ENCODE measurements around the gene LTA.

The LTA gene

GRCh38 chr6:31579546-31580437 lies 7.7 kb downstream of the LTA start:
- ChIA-PET POLR2A (interaction anchor here (0.9 to 2.1 kb wide), 7 partner anchors 10 to 251 kb away, joined by 3 to 7 read pairs (median 4); partner anchors contain the start of genes DDX39B and HSPA1B), CTCF (interaction anchor here (0.6 to 18.7 kb wide), 23 partner anchors 9 to 1258 kb away, joined by 3 to 518 read pairs (median 5); partner anchors contain the start of genes ATP6V1G2, LTA, MICA and NCR3)
- Histone ChIP-seq H3K36me3 (ENCODE audit: control insufficient read depth in 2 of 2, insufficient read depth in 1 of 2, low read length in 2 of 2) (no peaks in the 10 kb centered on the region), H3K4me1 (ENCODE audit: control insufficient read depth, insufficient read depth, low read length) (peaks cover 4% of the 10 kb centered on the region; the same call in 1 of the 2 replicates), H3K4me3 (ENCODE audit: low read depth, low read length) (no peak overlapping the region), H3K27ac (ENCODE audit: extremely low read depth, low read depth, low read length) (no peak overlapping the region), H3K9me3 (ENCODE audit: control insufficient read depth, insufficient read depth, low read depth, low read length) (no peaks in the 10 kb centered on the region)
- TF ChIP-seq PRDM10 (tag by site-specific recombination; IDR thresholded peaks at IDR 0.05), result peak; percentile 35; the same call in 1 of the 2 replicates
- 0 out of 2 replicates have a peak, but pooled peaks have one; percentile 12 for TF ChIP-seq ZBTB8A (tag by site-specific recombination; IDR thresholded peaks at IDR 0.05)
- TF ChIP-seq GLI4 (tag by site-specific recombination; IDR thresholded peaks at IDR 0.05), result no peak
- no peak for TF ChIP-seq ZNF654 (tag by site-specific recombination; IDR thresholded peaks at IDR 0.05; ENCODE audit: low read depth)

- H3K4me1 ChIP-seq (ENCODE audit: control insufficient read depth, insufficient read depth, low read length), result peaks cover 4% of the 10 kb centered on the region; the same call in 1 of the 2 replicates
- CTCF ChIA-PET, result interaction anchor here (0.6 to 18.7 kb wide), 25 partner anchors 9 to 1434 kb away, joined by 3 to 518 read pairs (median 4); partner anchors contain the start of genes ATP6V1G2, LTA, MICA and NCR3
These were observed 8.3 kb downstream of the LTA start for GRCh38 chr6:31580438-31580740.

GRCh38 chr6:31580807-31581433 lies 8.8 kb downstream of the LTA start:
- peak overlapping the region; percentile 34; the same call in 1 of the 2 replicates for H3K27ac ChIP-seq (ENCODE audit: extremely low read depth, low read depth, low read length)
- CTCF ChIA-PET, result interaction anchor here (0.6 to 18.7 kb wide), 30 partner anchors 8 to 1434 kb away, joined by 3 to 518 read pairs (median 4); partner anchors contain the start of genes AIF1, ATP6V1G2, LTA and MICA
- peak overlapping the region; percentile 44 for H3K4me3 ChIP-seq (ENCODE audit: low read depth, low read length)
- POLR2A ChIA-PET, result interaction anchor here (0.6 to 2.1 kb wide), 9 partner anchors 12 to 250 kb away, joined by 3 to 7 read pairs (median 4); partner anchors contain the start of genes DDX39B, HSPA1B, NCR3 and PRRC2A
- no peaks in the 10 kb centered on the region for H3K36me3 ChIP-seq (ENCODE audit: control insufficient read depth in 2 of 2, insufficient read depth in 1 of 2, low read length in 2 of 2)
- H3K4me1 ChIP-seq (ENCODE audit: control insufficient read depth, insufficient read depth, low read length), result peaks cover 4% of the 10 kb centered on the region; the same call in 1 of the 2 replicates
- no peaks in the 10 kb centered on the region for H3K9me3 ChIP-seq (ENCODE audit: control insufficient read depth, insufficient read depth, low read depth, low read length)
- TF ChIP-seq ZNF148 (tag by site-specific recombination; IDR thresholded peaks at IDR 0.05; ENCODE audit: borderline replicate concordance) (no peak), ZNF221 (tag by site-specific recombination; IDR thresholded peaks at IDR 0.05; ENCODE audit: borderline replicate concordance) (no peak), ZBTB26 (tag by site-specific recombination; optimal IDR thresholded peaks at IDR 0.05) (peak; percentile 78), ZBTB44 (tag by site-specific recombination; IDR thresholded peaks at IDR 0.05) (no peak)

More at GRCh38 chr6:31580438-31580740, 8.3 kb downstream of the LTA start:
- H3K27ac ChIP-seq (ENCODE audit: extremely low read depth, low read depth, low read length), result no peak overlapping the region
- H3K9me3 ChIP-seq (ENCODE audit: control insufficient read depth, insufficient read depth, low read depth, low read length), result no peaks in the 10 kb centered on the region
- POLR2A ChIA-PET, result interaction anchor here (0.9 to 2.1 kb wide), 8 partner anchors 11 to 250 kb away, joined by 3 to 7 read pairs (median 4); partner anchors contain the start of genes DDX39B, HSPA1B and NCR3
- H3K36me3 ChIP-seq (ENCODE audit: control insufficient read depth in 2 of 2, insufficient read depth in 1 of 2, low read length in 2 of 2), result no peaks in the 10 kb centered on the region
- TF ChIP-seq ZSCAN18 (tag by site-specific recombination; IDR thresholded peaks at IDR 0.05) (no peak), ZNF354C (tag by site-specific recombination; IDR thresholded peaks at IDR 0.05; ENCODE audit: borderline replicate concordance, low read depth) (no peak), ZNF558 (tag by site-specific recombination; IDR thresholded peaks at IDR 0.05) (no peak), ZNF658 (tag by site-specific recombination; IDR thresholded peaks at IDR 0.05) (no peak), ZNF704 (tag by site-specific recombination; IDR thresholded peaks at IDR 0.05) (no peak), ZNF138 (tag by site-specific recombination; IDR thresholded peaks at IDR 0.05; ENCODE audit: borderline replicate concordance) (no peak)
- H3K4me3 ChIP-seq (ENCODE audit: low read depth, low read length), result no peak overlapping the region
